ENCODE results near the gene DHRS12. TPM values are rescaled to one million over a fixed set of nuclear protein-coding genes. Genes with fewer than 3 reads are reported as not detected.

The DHRS12 gene
- total RNA-seq, 4 donors from 2014 or later, result 4.7 to 11.3 (median 7.9) TPM

- no peaks in the 10 kb centered on the region for H3K9me3 ChIP-seq
- WGBS, 2 donors, result 10 to 23% methylated on average over 6 to 13 of the region's 13 CpGs
- no peak overlapping the region for H3K27ac ChIP-seq
- no peaks in the 10 kb centered on the region for H3K36me3 ChIP-seq
- intact Hi-C loops (cut with DNase I), result loop anchor here (5.0 kb wide), 1 partner anchor 312 kb away; the partner anchor contains the start of gene NEK5
- DNase-seq, result no peak
- peaks cover 0 to 32% (median 0%) of the 10 kb centered on the region in 4 donors for H3K27me3 ChIP-seq
- H3K4me3 ChIP-seq, result peak overlapping the region in 2 of 4 donors; percentile 3 to 47
- peaks cover 0 to 36% (median 6%) of the 10 kb centered on the region in 3 donors for H3K4me1 ChIP-seq
- TF ChIP-seq, protein P1, sequence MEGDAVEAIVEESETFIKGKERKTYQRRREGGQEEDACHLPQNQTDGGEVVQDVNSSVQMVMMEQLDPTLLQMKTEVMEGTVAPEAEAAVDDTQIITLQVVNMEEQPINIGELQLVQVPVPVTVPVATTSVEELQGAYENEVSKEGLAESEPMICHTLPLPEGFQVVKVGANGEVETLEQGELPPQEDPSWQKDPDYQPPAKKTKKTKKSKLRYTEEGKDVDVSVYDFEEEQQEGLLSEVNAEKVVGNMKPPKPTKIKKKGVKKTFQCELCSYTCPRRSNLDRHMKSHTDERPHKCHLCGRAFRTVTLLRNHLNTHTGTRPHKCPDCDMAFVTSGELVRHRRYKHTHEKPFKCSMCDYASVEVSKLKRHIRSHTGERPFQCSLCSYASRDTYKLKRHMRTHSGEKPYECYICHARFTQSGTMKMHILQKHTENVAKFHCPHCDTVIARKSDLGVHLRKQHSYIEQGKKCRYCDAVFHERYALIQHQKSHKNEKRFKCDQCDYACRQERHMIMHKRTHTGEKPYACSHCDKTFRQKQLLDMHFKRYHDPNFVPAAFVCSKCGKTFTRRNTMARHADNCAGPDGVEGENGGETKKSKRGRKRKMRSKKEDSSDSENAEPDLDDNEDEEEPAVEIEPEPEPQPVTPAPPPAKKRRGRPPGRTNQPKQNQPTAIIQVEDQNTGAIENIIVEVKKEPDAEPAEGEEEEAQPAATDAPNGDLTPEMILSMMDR (IDR thresholded peaks at IDR 0.05), result peak; percentile 52 to 84 (median 80)
- no peak for TF ChIP-seq POLR2A (IDR thresholded peaks at IDR 0.05)
Observed at GRCh38 chr13:51814825-51815650, 11.1 kb upstream of the DHRS12 start.

GRCh38 chr13:51814071-51814470 is 10.1 kb upstream of the DHRS12 start:
- Histone ChIP-seq H3K36me3 (no peaks in the 10 kb centered on the region), H3K4me3 (no peak overlapping the region), H3K27ac (no peak overlapping the region), H3K27me3 (peaks cover 0 to 32% (median 0%) of the 10 kb centered on the region in 4 donors), H3K4me1 (peaks cover 0 to 31% (median 6%) of the 10 kb centered on the region in 3 donors), H3K9me3 (no peaks in the 10 kb centered on the region)
- WGBS, 2 donors, result 96 to 100% methylated on average over 2 of the region's 2 CpGs
- TF ChIP-seq, protein P1 (IDR thresholded peaks at IDR 0.05), result no peak
- TF ChIP-seq POLR2A (IDR thresholded peaks at IDR 0.05), result no peak
- no peak for DNase-seq
- intact Hi-C loops (cut with DNase I), result no loop called here

DNA sequence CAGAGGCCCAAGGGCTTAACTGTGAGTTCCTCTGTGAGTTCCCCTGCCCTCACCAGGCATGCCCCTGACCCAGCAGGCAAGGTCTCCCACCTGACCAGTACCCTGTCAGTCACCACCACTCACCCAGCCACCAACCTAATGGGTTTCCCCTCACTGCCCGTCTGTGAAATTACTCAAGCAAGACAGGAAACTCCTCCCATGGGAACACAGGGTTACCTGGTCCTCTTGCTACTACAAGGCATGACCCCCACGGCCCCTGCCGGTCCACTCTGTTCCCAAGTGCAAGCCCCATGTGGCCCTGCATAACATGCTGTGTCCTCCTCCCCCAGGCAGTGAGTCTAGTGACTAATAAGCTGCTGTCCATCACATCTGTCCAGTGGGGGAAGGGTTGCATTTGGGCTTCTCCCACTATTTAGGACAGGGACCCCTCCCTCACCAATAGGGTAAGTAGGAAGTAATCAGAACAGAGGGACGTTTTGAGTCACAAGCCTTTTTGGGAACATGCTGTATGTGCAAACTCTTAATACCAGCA is 8.0 kb upstream of the DHRS12 start:
- WGBS, 2 donors, result 43 to 45% methylated on average over 4 of the region's 4 CpGs
- no peak for DNase-seq
- Histone ChIP-seq H3K27ac (no peak overlapping the region), H3K27me3 (peaks cover 0 to 17% (median 0%) of the 10 kb centered on the region in 4 donors), H3K36me3 (no peaks in the 10 kb centered on the region), H3K4me1 (peaks cover 0 to 23% (median 6%) of the 10 kb centered on the region in 3 donors), H3K4me3 (no peak overlapping the region), H3K9me3 (no peaks in the 10 kb centered on the region)
- intact Hi-C loops (cut with DNase I), result no loop called here
- no peak for TF ChIP-seq POLR2A (IDR thresholded peaks at IDR 0.05)
- TF ChIP-seq, protein P1 (IDR thresholded peaks at IDR 0.05), result no peak

GRCh38 chr13:51811046-51811445 is 7.1 kb upstream of the DHRS12 start:
- Histone ChIP-seq H3K4me1 (peaks cover 0 to 18% (median 6%) of the 10 kb centered on the region in 3 donors), H3K36me3 (no peaks in the 10 kb centered on the region), H3K9me3 (no peaks in the 10 kb centered on the region), H3K27ac (no peak overlapping the region), H3K27me3 (peaks cover 0 to 8% (median 0%) of the 10 kb centered on the region in 4 donors), H3K4me3 (no peak overlapping the region)
- TF ChIP-seq POLR2A (IDR thresholded peaks at IDR 0.05), result no peak
- TF ChIP-seq, protein P1 (IDR thresholded peaks at IDR 0.05), result no peak
- intact Hi-C loops (cut with DNase I), result no loop called here
- DNase-seq, result no peak
- 70 to 85% methylated on average over 6 to 7 of the region's 12 CpGs for WGBS, 2 donors

- Histone ChIP-seq H3K4me3 (no peak overlapping the region), H3K27me3 (no peaks in the 10 kb centered on the region), H3K27ac (no peak overlapping the region), H3K36me3 (no peaks in the 10 kb centered on the region), H3K9me3 (no peaks in the 10 kb centered on the region), H3K4me1 (peaks cover 0 to 21% (median 9%) of the 10 kb centered on the region in 3 donors)
- intact Hi-C loops (cut with DNase I), result no loop called here
- DNase-seq, result no peak
- TF ChIP-seq POLR2A (IDR thresholded peaks at IDR 0.05), result no peak
- TF ChIP-seq, protein P1 (IDR thresholded peaks at IDR 0.05), result no peak
Observed at GRCh38 chr13:51808811-51809210, 4.8 kb upstream of the DHRS12 start.
